Stimulated activated CD4-positive, alpha-beta T cell treated with anti-CD3 and anti-CD28 coated beads, Interleukin-12 subunit alpha, Interleukin-12 subunit beta, amount 100 ng/mL, for 24 hours (primary cell): ENCODE results near the gene TMEM128.
"Not testable (repeated sequence)": the region's sequence is repeated elsewhere in the genome, so short reads cannot be mapped to it uniquely, and the experiment has no call there.

Experiments used
- DNase-seq, 2 experiments: peaks; one replicate each; pipeline ENCODE4 v3.0.0-alpha.2; 2020; ENCODE audit warnings: low read depth in 2 of 2

The TMEM128 gene

GRCh38 chr4:4254666-4255065, 6.6 kb upstream of the TMEM128 start:
- DNase-seq = no peak

- DNase-seq = no peak
These were observed 6.2 kb upstream of the TMEM128 start for GRCh38 chr4:4254199-4254598.

- no peak for DNase-seq
These were observed 1.8 kb upstream of the TMEM128 start for GRCh38 chr4:4249866-4250265.

- not testable (repeated sequence) for DNase-seq
These were observed 1.3 kb upstream of the TMEM128 start for GRCh38 chr4:4249342-4249741.

- DNase-seq = no peak
These were observed 821 bp upstream of the TMEM128 start for GRCh38 chr4:4248885-4249203.

GRCh38 chr4:4247696-4248028, 361 bp downstream of the TMEM128 start:
- no peak for DNase-seq

GRCh38 chr4:4245172-4245571, 2.9 kb downstream of the TMEM128 start:
- no peak for DNase-seq

- DNase-seq = not testable (repeated sequence)
These were observed 8.5 kb downstream of the TMEM128 start for GRCh38 chr4:4239551-4239950.

GRCh38 chr4:4233610-4234009, 14.4 kb downstream of the TMEM128 start:
- no peak for DNase-seq

GRCh38 chr4:4228356-4228668, 19.7 kb downstream of the TMEM128 start:
- no peak for DNase-seq

GRCh38 chr4:4227510-4228355, 20.3 kb downstream of the TMEM128 start:
- no peak for DNase-seq

- no peak for DNase-seq
These were observed 21.2 kb downstream of the TMEM128 start, which contains the start of gene OTOP1 for GRCh38 chr4:4226606-4227438. TSS of gene OTOP1 (minus strand) at chr4:4226929. CDS start at chr4:4226864, 65 bp downstream.

- DNase-seq = no peak
These were observed 22.0 kb downstream of the TMEM128 start for GRCh38 chr4:4225915-4226605.

GRCh38 chr4:4217113-4217512, 30.9 kb downstream of the TMEM128 start:
- no peak for DNase-seq

GRCh38 chr4:4216648-4217047, 31.4 kb downstream of the TMEM128 start:
- no peak for DNase-seq

- DNase-seq = not testable (repeated sequence)
These were observed 34.3 kb downstream of the TMEM128 start for GRCh38 chr4:4213674-4214073.

- DNase-seq = no peak
These were observed 41.8 kb downstream of the TMEM128 start for GRCh38 chr4:4206204-4206603.

GRCh38 chr4:4204401-4204745, 43.6 kb downstream of the TMEM128 start:
- no peak for DNase-seq

GRCh38 chr4:4203688-4204400, 44.2 kb downstream of the TMEM128 start:
- no peak for DNase-seq

GRCh38 chr4:4202510-4202909, 45.5 kb downstream of the TMEM128 start:
- no peak for DNase-seq

- no peak for DNase-seq
These were observed 47.4 kb downstream of the TMEM128 start for GRCh38 chr4:4200624-4201023.

GRCh38 chr4:4195354-4195753, 52.7 kb downstream of the TMEM128 start:
- no peak for DNase-seq
